HG02970 (cell line): ENCODE data around the gene GSK3B.
A peak's percentile ranks its signal among the peaks of the same experiment; 100 is the strongest.

ENCODE experiments used
- ATAC-seq: cut with Tn5 transposase; IDR thresholded peaks from one replicate; pipeline ENCODE4 v1.9.1; 2021; ENCODE audit warnings: mild to moderate bottlenecking, moderate library complexity, moderate number of reproducible peaks; ENCODE audit not compliant: unreplicated experiment, low FRiP score

GSK3B gene

GRCh38 chr3:119794971-119795612 lies 299.2 kb downstream of the GSK3B start:
- no peak for ATAC-seq

- ATAC-seq, result no peak
Observed at GRCh38 chr3:119794401-119794800, 299.8 kb downstream of the GSK3B start.

- ATAC-seq, result no peak
Observed at GRCh38 chr3:119792270-119792669, 302.0 kb downstream of the GSK3B start.

DNA sequence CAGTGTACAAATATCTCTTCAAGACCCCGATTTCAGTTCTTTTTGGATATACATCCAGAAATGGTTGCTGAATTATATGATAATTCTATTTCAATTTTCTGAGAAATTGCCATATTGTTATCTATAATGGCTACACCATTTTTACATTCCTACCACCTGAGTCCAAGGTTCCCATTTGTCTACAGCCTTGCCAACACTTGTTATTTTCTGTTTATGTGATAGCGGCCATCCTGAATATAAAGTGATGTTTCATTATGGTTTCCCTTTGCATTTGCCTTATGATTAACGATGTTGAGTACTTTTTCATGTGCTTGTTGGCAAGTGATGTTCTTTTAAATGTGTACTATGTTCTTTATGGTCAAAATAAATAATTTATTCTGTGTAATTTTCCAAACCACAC lies 303.9 kb downstream of the GSK3B start:
- ATAC-seq, result no peak

GRCh38 chr3:119786409-119786808 lies 307.8 kb downstream of the GSK3B start:
- ATAC-seq, result no peak

DNA sequence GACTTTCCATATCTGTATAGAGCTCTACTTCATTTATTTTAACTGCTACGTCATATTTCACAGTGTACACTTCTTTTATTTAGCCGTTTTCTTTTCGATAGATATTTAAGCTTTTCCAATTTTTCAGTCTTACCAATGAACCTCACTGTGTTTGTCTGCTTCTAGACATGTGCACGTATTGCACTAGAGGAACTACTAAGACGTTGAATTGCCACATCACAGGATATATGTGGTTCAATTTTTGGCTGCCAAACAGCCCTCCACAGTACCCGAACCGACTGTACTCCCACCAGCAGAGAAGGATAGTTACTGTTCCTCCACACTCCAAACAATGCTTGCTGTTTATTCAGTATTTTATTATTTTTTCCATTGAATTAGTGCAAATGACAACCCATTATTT lies 310.4 kb downstream of the GSK3B start:
- no peak for ATAC-seq

GRCh38 chr3:119783255-119783654 lies 311.0 kb downstream of the GSK3B start:
- ATAC-seq, result no peak

DNA sequence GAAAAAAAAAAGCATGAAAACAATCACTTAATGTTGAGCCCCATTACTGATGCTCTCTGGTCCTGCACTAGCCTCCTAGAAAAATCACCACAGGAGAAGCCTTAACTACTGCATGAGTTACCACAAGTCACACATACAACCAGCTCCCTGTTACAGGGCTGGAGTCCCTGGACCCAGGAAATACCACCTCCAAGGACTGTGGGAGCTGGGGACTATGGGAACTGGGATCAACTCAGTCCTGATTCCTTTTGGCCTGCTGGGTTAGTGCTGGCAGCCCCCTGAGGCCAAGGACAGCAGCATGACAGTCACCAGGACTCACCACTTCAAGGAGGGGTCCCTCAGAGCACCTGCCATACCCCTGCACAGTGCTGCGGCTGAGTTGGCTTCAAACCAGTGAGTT lies 311.8 kb downstream of the GSK3B start:
- ATAC-seq, result no peak

DNA sequence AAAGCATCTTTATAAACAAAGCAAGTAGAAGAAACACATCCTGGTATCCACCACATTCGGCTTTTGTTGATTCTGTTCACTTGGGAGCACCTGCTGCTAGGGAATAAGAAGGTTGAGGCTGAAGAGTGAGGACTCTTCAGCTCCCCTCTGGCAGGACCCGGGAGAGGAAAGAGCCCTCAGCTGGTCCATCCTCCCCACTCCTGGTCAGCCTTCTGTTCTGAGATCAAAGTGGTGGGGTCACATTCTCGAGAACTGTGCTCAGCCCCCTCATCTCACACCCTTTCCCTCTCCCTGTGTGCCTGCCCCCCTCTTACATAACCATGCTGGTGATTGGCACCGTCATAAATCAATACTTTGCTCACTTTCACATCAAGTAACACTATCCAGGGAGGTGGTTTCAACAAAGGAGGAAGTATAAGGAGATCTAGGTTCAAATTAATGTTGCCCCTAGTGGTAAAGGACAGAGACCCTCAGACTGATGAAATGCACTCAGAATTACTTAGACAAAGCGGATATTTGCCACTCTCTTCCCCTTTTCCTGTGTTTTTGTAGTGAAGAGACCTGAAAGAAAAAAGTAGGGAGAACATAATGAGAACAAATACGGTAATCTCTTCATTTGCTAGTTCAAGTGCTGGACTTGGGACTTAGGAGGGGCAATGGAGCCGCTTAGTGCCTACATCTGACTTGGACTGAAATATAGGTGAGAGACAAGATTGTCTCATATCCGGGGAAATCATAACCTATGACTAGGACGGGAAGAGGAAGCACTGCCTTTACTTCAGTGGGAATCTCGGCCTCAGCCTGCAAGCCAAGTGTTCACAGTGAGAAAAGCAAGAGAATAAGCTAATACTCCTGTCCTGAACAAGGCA lies 312.7 kb downstream of the GSK3B start, which contains the start of gene NR1I2:
TSS of gene NR1I2 (plus strand) at position 772 of the 869 bp plus-strand sequence.
- no peak for ATAC-seq

DNA sequence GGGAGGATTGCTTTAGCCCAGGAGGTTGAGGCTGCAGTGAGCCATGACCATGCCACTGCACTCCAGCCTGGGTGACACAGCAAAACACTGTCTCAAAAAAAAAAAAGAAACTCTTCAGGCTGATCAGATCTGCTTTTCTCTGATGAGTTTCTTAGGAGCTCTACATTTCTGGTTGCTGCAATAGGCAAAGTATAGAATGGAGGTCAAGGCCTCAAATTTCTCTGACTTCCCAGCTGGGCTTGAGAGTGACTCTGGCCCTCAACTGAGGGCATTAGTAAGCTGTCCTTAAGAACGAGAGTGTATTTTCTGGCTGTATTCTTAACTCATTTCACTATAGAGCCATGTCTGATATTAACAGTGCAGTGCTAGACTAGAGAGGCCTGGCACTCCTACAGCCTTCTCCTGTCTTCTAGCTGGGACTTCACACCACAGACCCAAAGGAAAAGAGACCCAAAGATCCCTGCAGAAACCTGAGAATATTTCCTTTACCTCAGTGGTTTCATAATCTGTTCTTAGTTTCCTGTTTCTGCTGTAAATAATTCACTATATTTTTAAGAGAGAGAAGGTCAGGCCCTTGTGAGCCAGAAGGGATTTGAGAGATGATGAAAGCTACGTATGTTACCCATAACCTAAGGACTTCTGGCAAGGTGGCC lies 314.4 kb downstream of the GSK3B start:
- ATAC-seq, result peak; percentile 71

- ATAC-seq, result no peak
Observed at GRCh38 chr3:119778811-119779210, 315.4 kb downstream of the GSK3B start.

DNA sequence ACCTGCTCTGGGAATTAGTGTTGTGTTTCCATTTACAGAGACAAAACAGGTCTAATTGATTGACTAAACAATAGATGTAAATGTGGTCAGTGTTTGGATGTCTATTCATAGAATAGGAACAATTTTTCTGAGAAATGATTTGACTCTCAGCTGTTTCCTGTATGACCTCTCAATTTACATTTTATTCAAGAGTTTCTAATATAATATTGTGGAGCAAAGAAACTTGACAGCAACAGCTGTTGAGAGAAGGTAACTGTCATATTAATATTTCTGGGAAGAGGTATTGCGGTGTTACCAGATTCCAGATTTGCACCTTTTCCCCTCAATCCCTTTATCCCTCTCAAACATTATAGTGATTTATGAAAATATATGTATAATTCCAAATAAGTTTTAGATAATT lies 316.1 kb downstream of the GSK3B start:
- ATAC-seq, result no peak

GRCh38 chr3:119776304-119776703 lies 317.9 kb downstream of the GSK3B start:
- ATAC-seq, result no peak

GRCh38 chr3:119774444-119774843 lies 319.8 kb downstream of the GSK3B start:
- ATAC-seq, result no peak
